Activated B cell treated with CpG ODN at 0.5 μM for 24 hours (primary cell): ENCODE measurements around the gene PRKG2. TPM values are rescaled to one million over a fixed set of nuclear protein-coding genes. Genes with fewer than 3 reads are reported as not detected.

Experiments
- ATAC-seq: fragments of 200-7000 bp; cut with Tn5 transposase; one replicate; pipeline ENCODE4 v1.10.0; 2021; ENCODE audit warnings: low read depth, mild to moderate bottlenecking, moderate library complexity
- CTCF ChIA-PET: fragments of 350-600 bp; sonication (Branson Sonifier 250); formaldehyde crosslinking; loops from one replicate; lab custom pipeline; 2021; ENCODE audit warnings: antibody characterized with exemption; lab: Charles Lee
- POLR2A ChIA-PET: fragments of 350-600 bp; sonication (Branson Sonifier 250); formaldehyde crosslinking; loops from one replicate; lab custom pipeline; 2021; ENCODE audit warnings: antibody characterized with exemption; lab: Charles Lee
- DNase-seq: peaks from one replicate; pipeline ENCODE4 v3.0.0; 2022
- H3K27ac Mint-ChIP-seq: one replicate; pipeline ENCODE4 v1.8.0; 2020; ENCODE audit warnings: mixed read lengths
- H3K27me3 Mint-ChIP-seq: one replicate; pipeline ENCODE4 v1.8.0; 2021; ENCODE audit warnings: mixed read lengths
- H3K36me3 Mint-ChIP-seq: one replicate; pipeline ENCODE4 v1.8.0; 2021; ENCODE audit warnings: low read depth, mixed read lengths
- H3K4me1 Mint-ChIP-seq: one replicate; pipeline ENCODE4 v1.8.0; 2021; ENCODE audit warnings: mixed read lengths
- H3K4me3 Mint-ChIP-seq: one replicate; pipeline ENCODE4 v1.8.0; 2020; ENCODE audit warnings: mild to moderate bottlenecking, mixed read lengths
- H3K9me3 Mint-ChIP-seq: one replicate; pipeline ENCODE4 v1.8.0; 2020; ENCODE audit warnings: mixed read lengths
- CTCF ChIP-seq: fragments of 200-600 bp; IDR thresholded peaks from one replicate; pipeline ENCODE4 v1.8.0; 2022; ENCODE audit warnings: antibody characterized with exemption, mild to moderate bottlenecking
- intact Hi-C: fragments of 100-400 bp; cut with micrococcal nuclease; formaldehyde crosslinking; loops from one replicate; pipeline ENCODE4 v1.15.1; 2024
- total RNA-seq: library from RNA; stranded (reverse); gene quantifications from 2 replicates; pipeline ENCODE4 v1.2.3, GENCODE V29; 2022

The PRKG2 gene
- total RNA-seq, 1 donor from 2014 or later = 0.35 TPM

DNA sequence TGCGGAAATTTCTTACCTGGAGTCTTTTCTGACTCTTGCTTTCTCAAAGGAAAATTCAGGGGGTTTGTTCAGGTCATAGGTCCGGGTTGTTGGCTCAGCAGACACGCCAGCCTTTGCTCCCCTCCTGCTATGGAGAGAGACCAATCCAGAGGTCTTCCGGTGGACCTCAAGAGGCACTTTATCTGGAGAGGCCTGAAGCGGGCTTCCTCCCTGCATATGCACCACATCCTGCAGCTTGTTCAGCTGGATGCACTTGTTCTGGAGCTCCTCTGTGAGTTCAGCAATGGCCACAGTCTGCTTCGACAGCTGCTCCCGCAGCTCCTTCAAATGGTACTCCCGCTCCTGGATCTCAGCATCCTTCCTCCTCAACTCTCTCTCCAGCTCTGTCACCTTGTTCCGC is 10.5 kb downstream of the PRKG2 start:
- peaks cover 16% of the 10 kb centered on the region for H3K27me3 Mint-ChIP-seq
- H3K4me1 Mint-ChIP-seq = no peaks in the 10 kb centered on the region
- H3K36me3 Mint-ChIP-seq = no peaks in the 10 kb centered on the region
- no peaks in the 10 kb centered on the region for H3K9me3 Mint-ChIP-seq
- no peak overlapping the region for H3K27ac Mint-ChIP-seq
- CTCF ChIA-PET = no interaction called here
- no peak for TF ChIP-seq CTCF
- intact Hi-C loops = no loop called here
- H3K4me3 Mint-ChIP-seq = no peak overlapping the region
- no peak for DNase-seq
- POLR2A ChIA-PET = no interaction called here
- ATAC-seq = no peak

GRCh38 chr4:81199831-81200230 is 15.2 kb downstream of the PRKG2 start:
- Mint-ChIP-seq H3K27me3 (peaks cover 3% of the 10 kb centered on the region), H3K27ac (no peak overlapping the region), H3K4me1 (no peaks in the 10 kb centered on the region), H3K4me3 (no peak overlapping the region), H3K36me3 (no peaks in the 10 kb centered on the region), H3K9me3 (no peaks in the 10 kb centered on the region)
- TF ChIP-seq CTCF = no peak
- ATAC-seq (no peak), DNase-seq (no peak)
- intact Hi-C loops = no loop called here
- ChIA-PET CTCF (no interaction called here), POLR2A (no interaction called here)

- no peak for ATAC-seq
- no peaks in the 10 kb centered on the region for H3K9me3 Mint-ChIP-seq
- H3K27ac Mint-ChIP-seq = no peak overlapping the region
These were observed 16.4 kb downstream of the PRKG2 start for GRCh38 chr4:81198609-81199008.

DNA sequence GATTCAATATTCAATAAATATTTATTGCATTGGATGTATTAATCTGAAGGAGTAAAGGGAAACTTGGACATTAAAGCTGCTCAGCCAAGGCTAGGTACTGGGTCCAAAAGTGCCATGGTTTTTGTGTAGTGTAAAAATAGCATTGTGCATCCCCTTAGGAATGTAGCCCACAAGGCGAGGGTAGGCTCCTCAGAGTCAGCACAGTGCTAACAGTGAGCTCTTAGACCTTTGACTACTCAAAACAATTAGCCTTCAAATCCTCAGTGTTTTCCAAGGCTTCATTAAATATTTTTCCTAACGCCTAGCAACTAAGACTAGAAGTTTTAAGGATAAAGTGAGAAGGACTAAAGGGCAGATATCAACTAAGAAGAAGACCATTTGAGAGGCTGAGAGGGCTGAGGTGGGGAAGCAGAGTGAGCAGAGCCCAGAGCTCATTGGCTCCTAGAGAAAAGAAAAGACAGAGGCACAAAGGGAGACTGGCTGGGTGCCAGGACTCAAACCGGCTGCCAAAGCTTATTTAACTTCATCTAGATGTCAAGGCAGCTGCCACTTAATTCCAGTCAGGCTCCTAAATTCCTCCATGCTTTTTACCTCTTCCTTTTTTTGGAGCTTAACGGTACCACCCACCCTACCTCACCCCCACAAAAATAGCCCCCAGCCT is 17.0 kb downstream of the PRKG2 start:
- DNase-seq = no peak
- no peaks in the 10 kb centered on the region for H3K9me3 Mint-ChIP-seq
- H3K4me1 Mint-ChIP-seq = no peaks in the 10 kb centered on the region
- peaks cover 2% of the 10 kb centered on the region for H3K27me3 Mint-ChIP-seq
- H3K36me3 Mint-ChIP-seq = no peaks in the 10 kb centered on the region
- ATAC-seq = no peak
- intact Hi-C loops = no loop called here
- CTCF ChIA-PET = no interaction called here
- no peak overlapping the region for H3K27ac Mint-ChIP-seq
- TF ChIP-seq CTCF = no peak
- no peak overlapping the region for H3K4me3 Mint-ChIP-seq
- POLR2A ChIA-PET = no interaction called here

More at GRCh38 chr4:81198609-81199008, 16.4 kb downstream of the PRKG2 start:
- peaks cover 2% of the 10 kb centered on the region for H3K27me3 Mint-ChIP-seq
- no peak for DNase-seq
- TF ChIP-seq CTCF = no peak
- no peaks in the 10 kb centered on the region for H3K4me1 Mint-ChIP-seq
- ChIA-PET POLR2A (no interaction called here), CTCF (no interaction called here)
- no peaks in the 10 kb centered on the region for H3K36me3 Mint-ChIP-seq
- intact Hi-C loops = no loop called here
- H3K4me3 Mint-ChIP-seq = no peak overlapping the region

DNA sequence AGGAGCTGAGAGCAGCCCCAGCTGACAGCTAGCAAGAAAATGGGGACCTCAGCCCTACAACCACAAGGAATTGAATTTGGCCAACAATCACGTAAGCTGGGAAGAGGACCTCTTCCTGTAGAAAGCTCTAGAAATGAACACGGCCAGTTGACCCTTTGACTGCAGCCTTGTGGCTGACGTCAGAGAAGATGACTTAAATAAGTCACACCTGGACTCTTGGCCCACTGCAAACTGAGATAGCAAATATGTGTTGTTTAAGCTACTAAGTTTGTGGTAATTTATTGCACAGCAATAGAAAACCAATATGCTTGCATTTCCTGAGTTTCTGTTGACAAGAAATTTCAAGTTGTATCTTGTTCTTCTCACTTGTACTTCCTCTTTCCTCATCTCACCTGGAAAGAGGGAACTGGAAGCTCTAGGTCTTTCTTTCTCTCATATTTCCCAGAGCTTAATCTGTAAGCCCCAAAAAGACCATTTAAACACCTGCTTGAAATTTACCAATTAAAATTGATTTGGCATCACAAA is 18.8 kb downstream of the PRKG2 start:
- Mint-ChIP-seq H3K9me3 (peaks cover 1% of the 10 kb centered on the region), H3K4me3 (no peak overlapping the region), H3K4me1 (no peaks in the 10 kb centered on the region), H3K36me3 (no peaks in the 10 kb centered on the region), H3K27me3 (peaks cover 2% of the 10 kb centered on the region), H3K27ac (no peak overlapping the region)
- CTCF ChIA-PET = no interaction called here
- intact Hi-C loops = no loop called here
- DNase-seq = no peak
- no peak for ATAC-seq
- POLR2A ChIA-PET = no interaction called here
- no peak for TF ChIP-seq CTCF
